Activated CD4-positive, alpha-beta T cell treated with anti-CD3 and anti-CD28 coated beads, Interleukin-2, amount 50 U/mL, for 48 hours (primary cell): ENCODE data around the gene TMEM187.

ENCODE experiments used
- DNase-seq, 2 experiments: peaks; one replicate each; pipeline ENCODE4 v3.0.0-alpha.2; 2020

The TMEM187 gene

DNA sequence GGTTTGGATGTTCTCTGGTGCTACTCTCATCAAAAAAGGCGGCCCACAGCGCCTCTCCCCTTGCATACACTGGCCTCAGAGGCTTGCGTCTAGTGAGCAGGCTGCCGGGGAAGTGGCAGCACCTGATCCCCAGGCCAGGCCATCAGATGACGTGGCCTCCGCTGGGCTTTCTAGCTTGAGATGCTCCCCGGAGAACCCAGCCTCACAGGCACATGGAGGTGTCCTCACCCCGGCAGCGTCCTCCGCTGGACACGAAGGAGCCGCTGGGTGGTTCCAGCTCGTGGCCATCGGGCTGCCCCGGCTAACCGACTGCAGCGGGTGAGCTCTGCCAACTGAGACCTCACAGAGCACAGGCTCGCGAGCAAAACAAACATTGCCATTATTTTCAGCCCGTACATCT is 34.4 kb downstream of the TMEM187 start:
- DNase-seq, result no peak

GRCh38 chrX:154008521-154008920 is 36.0 kb downstream of the TMEM187 start:
- no peak for DNase-seq

GRCh38 chrX:154010330-154011087 is 38.0 kb downstream of the TMEM187 start:
- DNase-seq, result no peak

DNA sequence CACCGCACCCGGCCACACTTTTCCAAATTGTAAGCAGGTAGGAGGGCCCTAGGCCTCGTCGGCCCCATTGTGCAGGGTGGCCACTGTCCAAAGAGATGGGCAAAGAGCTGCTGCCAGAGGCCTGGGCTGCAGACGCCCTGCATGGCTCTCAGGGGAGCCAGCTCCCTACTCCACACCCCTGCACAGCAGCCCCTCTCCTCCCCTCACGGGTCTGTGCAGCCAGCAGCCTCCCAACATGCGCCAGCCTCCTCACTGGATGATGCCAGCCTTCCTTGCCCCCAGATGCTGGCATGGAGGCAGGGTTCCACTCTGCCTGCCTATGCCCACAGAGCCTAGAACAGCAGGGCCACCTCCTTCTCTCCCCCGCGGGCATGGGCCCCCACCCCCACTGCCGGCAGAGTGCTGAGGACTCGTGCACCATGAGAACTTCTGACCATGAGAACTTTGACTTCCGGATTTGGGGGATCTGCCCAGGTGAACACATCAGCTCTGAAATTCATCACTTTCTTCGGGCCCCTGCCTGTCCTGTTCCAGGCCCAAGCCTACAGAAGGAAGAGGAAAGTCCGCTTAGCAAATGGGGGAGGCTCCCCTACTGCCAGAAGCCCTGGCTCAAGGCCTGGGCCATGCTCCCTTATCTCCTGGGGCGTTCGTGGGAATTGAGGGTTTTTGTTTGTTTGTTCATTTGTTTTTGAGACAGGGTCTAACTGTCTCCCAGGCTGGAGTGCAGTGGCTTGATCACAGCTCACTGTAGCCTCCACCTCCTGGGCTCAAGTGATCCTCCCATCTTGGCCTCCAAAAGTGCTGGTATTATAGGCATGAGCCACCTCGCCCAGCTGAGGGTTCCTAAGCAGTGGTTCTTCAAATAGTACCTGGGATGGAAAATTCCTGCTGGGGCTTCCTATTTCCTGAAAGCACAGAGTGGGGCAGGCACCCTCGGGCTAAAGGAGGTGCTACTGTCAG is 39.1 kb downstream of the TMEM187 start:
- no peak for DNase-seq

DNA sequence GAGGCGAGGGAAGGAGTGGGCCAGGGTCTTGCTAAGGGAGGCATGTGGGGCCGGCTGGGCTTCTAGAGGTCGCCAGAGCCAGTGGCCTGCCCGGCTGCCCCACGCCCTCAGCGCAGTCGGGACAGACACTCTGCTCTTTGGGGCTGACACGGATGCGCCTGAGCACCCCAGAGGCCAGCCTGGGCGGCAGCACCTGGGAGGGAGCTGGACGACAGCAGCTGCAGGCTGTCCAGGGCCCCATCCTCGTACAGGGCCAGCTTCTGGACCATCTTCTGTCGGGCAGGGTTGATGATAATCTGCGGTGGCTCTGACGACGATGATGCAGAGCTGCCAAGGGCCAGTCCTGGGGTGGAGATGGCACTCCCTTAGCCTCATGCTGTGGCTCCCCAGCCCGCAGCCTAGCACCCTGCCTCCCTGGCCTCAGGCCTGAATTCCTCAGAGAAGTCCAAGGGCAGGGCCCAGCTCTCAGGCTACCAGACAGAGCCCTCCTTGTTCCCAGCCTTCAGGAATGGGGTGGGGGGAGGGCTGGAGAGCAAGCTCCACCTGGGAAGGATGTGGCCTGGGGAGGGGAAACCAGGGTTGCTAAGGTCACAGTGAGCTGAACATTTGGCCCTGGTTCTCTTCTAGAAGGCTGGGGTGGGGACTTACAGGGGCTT is 39.9 kb downstream of the TMEM187 start:
- DNase-seq, result no peak

GRCh38 chrX:154013001-154013421 is 40.5 kb downstream of the TMEM187 start:
- no peak for DNase-seq

DNA sequence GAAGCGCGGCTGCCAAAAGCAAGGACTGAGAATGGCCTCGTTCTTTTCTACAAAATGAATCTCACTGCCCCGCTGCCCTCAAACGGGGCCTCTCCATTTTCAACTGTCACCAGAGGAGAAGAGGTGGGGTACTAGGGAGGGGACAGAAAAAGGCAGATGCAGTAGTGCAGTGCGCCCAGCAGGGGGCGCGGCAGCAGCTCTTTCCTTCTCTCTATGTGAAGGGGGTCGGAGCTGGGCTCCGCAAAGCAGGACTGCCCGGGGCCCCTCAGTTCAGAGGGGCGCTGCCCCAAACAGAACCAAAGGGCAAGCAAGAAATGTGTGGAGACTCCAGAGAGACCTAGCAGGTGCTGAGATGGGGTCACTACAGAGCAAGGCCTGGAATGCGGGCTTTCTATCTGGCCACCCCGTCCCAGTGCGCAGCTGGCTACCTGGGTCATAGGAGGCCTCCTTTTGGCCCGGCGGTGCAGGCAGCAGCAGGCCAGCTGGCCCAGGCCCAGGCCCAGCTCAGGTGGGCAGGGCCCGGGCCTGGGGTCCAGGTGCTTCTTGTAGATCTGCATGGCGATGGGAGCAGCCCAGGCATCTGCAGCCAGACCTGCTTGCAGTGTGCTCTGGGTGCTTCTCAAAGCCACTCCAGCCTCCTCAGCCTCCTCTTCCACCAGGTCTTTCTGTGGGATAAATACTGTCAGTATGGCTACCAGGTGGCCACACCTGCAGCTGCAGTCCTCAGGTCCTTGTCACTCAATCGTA is 41.2 kb downstream of the TMEM187 start:
- peak; percentile 46 to 51 for DNase-seq

DNA sequence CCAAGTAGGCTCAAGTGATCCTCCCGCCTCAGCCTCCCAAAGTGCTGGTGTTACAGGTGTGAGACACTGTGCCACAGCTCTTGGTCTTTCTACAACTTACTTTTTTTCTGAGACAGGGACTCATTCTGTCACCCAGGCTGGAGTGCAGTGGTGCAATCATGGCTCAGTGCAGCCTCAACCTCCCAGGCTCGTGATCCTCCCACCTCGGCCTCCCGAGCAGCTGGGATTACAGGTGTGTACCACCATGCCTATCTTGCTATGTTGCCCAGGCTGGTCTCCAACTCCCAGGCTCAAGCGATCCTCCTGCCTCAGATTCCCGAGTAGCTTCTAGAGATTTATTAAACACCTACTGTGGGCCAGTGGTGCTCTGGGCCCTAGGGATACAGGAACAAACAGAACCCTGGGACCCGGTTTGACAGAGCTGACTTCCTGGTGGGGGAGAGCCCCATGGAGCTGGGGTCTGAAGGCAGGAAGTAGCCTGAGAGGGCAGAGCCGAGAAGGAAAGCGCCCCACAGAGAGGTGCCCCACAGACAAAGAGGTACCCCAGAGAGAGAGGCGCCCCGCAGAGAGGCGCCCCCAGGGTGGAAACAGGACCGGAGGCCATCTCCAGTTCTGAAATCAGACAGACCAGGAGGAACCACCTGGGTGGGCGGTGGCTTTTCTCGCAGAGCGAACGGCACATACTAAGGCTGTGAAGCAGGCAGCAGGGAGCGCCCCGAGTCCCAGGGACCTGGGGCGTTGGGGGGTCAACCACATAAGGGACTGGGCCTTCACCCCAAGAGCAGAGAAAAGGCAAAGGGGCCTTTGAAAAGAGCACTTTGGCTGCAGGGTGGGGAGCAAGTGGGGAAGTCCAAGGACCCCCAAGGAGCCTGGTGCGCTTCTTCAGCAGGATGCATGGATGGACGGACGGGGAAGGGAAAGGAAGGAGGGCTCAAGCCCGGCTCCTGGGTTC is 42.2 kb downstream of the TMEM187 start:
- DNase-seq, result no peak

DNA sequence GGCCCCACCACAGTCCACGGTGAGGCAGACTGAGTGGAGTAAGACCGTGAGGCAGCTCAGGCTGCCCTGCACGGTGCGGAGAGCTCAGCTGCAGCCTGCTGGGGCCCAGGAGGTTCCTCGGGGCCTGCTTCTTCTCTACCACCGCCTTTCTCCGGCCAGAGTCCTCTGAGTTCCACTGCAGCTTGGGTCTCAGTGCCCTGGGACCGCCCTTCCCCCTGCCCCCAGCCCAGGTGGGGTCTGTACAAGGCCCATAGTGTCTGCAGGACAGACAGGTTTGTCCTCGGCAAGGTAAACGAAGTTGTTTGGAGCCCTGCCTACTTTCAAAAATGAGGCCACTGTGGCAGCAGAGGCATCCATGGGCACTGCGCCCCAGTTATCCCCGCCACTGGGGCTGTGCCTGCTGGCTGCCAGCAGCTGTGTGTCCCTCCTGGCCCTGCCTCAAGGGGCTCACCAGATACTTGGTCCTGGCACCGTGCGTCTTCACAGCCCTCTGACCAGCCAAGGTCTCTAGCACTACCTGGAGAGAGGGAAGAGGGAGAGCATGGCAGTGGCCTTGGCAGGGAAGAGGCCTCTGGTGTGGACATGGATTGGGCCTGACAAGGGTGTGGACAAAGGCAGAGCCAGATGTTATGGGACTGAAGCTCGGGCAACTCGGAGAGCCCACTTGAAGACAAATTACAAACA is 43.2 kb downstream of the TMEM187 start:
- DNase-seq, result no peak

GRCh38 chrX:154016366-154017076 is 44.0 kb downstream of the TMEM187 start:
- DNase-seq, result no peak

- DNase-seq, result no peak
Measured at GRCh38 chrX:154017766-154018517, 45.4 kb downstream of the TMEM187 start.

- no peak for DNase-seq
Measured at GRCh38 chrX:154018518-154019060, 46.0 kb downstream of the TMEM187 start.

DNA sequence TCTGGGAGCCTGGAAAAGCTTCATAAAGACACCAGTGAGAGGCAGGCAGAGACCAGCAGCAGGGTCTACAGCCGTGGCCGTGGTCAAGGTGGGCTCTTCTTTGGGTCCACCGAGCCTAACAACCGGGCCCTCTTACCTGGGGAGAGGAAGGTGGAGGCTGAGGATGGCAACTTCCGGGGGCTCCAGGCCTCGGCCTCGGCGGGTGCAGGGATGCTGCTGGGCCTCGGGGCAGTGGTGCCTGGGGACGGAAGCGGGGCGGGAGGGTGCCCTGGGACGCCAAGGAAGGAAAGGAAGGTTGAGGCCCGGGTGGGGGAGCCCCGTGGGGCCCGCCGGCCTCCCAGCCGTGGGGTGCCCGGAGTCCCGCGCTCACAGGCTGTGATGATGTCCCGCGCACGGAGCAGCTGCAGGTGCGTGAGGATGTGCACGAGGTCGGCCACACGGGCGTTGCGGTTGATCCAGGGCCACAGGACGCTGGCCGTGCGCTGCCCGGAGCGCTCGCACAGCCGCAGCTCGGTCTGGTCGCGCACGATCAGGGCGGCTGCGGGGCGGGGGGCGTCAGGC is 46.6 kb downstream of the TMEM187 start:
- DNase-seq, result peak; percentile 32 to 40

DNA sequence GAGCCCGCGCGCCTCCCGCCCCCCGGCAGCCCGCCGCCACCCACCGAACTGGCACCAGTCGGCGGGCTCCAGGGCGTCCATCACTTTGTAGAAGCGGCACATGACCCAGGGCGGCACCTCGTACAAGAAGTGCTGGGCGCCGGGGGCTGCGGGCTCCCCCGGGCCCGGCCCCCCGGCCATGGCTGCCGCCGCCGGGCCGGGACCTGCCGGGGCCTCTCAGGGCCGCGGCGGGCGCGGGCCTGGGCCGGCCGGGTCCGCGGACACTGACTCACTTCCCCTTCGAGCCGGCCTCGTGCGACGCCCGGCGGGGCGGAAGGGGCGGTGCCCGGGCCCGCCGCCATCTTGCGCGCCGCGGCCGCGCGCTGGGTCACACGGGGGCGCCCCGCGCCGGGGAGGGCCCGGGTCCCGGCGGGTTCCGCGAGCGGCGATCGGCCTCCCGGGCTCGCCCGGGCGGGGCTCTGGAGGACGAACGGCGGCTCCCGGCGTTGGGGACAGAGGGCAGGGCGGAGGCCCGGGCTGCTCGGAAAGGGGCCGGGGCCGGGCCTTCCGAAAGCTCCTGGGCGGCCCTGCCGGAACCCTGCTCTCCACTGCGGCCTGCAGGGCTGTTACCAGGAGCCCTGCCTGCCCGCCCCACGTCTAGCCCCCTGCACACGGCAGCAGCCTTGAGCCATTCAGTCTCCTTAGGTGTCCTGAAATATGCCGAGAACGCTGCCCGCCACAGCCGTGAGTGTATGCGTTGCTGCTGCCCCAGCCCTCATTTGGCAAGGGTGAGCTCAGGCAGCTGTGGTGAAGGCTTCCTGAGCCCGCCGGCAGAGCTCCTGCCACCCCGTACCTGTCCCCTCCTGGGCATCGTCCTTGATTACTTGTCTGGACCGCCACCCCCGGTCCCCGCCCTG is 47.3 kb downstream of the TMEM187 start, which contains the start of gene IRAK1:
Gene IRAK1, minus strand, starts transcription at position 270 of the 896 bp plus-strand sequence. Its CDS starts 90 bp downstream, at position 180.
- peak; percentile 52 to 57 for DNase-seq

DNA sequence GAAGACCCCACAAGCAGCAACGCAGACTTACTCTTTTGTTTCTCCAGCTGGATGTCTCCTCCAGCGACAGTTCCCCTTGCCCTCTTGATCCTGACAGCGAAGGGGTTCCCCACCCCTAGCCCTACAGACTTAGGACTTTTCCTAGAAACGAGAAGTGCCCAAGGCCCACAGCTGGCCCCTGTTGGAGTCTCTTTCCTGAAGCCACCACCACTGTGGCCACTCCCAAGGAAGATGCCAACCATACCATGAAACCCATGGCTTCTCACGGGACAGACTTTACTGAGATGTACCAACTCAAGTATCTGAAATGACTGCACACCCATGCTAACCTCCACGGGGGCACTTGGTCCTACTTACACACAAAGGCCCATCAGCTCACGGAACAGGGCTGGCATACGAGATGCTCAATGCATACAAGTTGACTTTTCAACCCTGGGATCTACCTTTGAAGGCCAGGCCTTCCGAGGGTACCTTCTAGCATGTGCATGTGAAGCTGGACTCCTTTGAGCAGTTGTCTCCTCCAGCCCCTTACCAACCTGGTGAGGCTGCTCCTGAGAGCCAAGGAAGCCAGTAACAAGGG is 48.1 kb downstream of the TMEM187 start:
- DNase-seq, result peak in 1 of 2 experiments; percentile 9

GRCh38 chrX:154021131-154021611 is 48.6 kb downstream of the TMEM187 start:
- DNase-seq, result peak; percentile 37 to 48

DNA sequence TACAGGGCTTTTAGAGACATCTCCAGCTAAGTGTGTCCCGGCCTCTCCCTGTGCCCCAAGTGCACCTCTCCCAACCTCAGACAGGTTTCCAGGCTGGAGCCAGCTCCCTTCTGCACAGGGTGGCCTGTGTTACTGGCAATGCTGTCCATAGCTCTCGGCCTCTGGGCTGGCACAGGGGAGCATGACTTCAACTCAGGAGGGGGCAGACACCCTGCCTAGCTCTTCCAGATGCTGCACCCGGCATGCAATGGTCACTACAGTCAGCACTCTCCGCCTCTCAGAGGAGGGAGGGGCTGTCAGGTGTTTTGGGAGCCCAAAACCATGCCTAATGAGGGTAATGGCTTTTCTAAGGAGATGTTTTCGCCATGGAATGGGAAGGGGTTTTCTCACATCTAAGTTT is 49.6 kb downstream of the TMEM187 start:
- DNase-seq, result no peak
